CD4-positive, alpha-beta T cell treated with Interleukin-10 for 1 hour (primary cell): ENCODE results near the gene PRKAG1.

Source experiments
- DNase-seq: peaks from one replicate; pipeline ENCODE4 v3.0.0-alpha.2; 2020

The PRKAG1 gene

DNA sequence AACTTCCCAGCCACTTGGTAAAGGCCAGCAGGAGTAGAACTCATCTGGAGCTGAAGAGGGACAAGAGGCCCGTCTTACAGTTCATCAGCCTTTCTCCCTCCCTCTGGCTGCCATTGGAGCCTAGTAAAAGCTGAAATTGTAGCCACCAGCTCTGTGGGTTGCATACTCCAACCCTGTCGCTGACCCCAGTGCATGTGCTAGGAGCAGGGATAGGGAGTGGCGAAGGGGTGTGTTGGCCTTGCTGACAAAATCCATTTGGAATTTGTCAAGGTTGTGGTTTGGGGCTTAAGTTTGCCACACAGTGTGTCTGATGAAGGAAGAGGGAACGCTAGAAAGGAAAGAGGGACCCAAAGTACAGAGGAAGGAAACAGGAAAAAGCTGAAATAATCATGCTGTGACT, 57.2 kb downstream of the PRKAG1 start:
- DNase-seq, result no peak

GRCh38 chr12:48960834-48961233, 57.7 kb downstream of the PRKAG1 start:
- DNase-seq, result no peak

DNA sequence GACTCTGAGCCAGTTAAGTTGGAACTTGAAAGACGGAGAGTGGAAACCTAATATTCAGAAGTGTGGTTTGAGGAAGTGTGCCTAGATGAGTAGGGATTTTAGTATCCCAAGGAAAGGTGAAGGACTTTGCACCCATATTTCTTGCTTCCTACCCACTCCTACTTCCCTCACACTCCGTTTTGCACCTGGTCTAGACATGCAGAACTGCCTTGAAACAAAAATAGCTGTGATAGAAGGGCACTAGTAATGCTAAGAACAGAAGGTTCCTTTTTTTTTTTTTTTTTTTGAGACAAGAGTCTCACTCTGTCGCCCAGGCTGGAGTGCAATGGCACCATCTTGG, 60.6 kb downstream of the PRKAG1 start:
- DNase-seq, result no peak

- DNase-seq, result peak; percentile 93
These were observed 61.2 kb downstream of the PRKAG1 start, which contains the start of gene ARF3 for GRCh38 chr12:48957141-48958048. TSS of gene ARF3 (minus strand) at chr12:48957487. CDS start at chr12:48941095, 16,392 bp downstream.

GRCh38 chr12:48956279-48957140, 62.1 kb downstream of the PRKAG1 start:
- peak; percentile 58 for DNase-seq

DNA sequence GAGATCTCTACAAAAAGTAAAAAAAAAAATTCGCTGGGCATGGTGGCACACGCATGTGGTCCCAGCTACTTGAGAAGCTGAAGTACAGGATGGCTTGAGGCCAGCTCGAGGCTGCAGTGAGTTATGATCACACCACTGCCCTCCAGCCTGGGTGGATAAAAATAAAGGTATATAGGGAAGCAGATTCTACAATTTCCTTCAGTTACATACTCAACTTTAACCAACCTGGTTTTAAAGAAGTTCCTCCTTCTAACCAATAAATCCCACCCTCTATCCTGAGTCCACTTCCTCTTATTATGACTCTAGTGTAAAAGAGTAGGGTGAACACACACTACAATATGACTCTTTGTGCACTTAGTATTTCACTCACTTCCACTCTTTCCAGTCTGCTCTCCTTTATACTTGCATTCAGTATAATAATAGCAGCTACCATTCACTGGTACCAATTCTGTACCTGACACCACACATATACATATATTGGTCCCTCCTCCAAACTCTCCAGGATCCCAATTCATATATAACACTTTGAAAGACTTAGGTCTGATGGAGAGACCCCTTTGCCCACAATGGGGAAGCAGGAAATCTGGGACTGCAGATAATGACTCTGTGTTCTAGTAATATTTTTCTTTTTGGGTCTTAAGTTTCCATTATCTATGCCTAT, 63.6 kb downstream of the PRKAG1 start:
- DNase-seq, result no peak

DNA sequence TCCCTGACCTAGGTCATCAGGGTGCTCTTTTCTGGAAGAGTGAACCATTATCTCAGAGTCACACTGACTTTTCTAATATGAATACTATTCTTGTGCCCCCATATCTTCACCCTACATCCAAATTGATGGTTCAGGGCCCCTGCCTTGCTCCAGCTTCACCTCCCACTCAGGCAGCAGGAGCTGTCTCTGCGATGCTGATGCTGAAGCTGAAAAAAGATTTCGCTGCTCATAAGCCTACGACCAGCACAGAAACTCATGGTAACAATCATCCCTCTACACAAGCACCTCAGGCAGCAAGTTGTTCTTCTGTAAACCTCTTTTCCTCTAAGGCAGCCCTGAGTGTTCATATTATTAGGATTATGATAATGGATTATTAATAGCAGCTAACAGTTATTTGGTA, 64.5 kb downstream of the PRKAG1 start:
- DNase-seq, result no peak

GRCh38 chr12:48952691-48953090, 65.9 kb downstream of the PRKAG1 start:
- DNase-seq, result no peak
